ENCODE results near the gene ACVR1C.
"Not testable (repeated sequence)": the region's sequence is repeated elsewhere in the genome, so short reads cannot be mapped to it uniquely, and the experiment has no call there.

Gene ACVR1C

DNA sequence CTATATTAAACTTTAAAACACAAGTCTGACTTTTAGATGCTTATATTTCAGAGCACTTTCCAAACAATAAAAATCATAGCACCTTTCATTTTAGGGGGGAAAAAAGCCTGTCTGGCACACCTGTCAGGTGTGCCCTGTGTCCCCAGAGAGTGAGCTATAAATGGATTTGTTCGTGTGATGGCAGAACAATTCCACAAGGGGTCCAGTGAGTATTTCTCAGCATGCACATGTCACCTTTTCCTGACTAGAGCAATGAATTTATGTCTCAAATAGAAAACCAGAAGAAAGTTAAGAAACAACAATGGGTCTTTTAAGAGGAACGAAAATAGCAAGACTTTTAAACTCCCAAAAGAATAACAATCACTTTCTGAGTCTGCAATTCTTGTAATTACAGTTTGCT is 55.9 kb downstream of the ACVR1C start:
- no peak for DNase-seq

DNA sequence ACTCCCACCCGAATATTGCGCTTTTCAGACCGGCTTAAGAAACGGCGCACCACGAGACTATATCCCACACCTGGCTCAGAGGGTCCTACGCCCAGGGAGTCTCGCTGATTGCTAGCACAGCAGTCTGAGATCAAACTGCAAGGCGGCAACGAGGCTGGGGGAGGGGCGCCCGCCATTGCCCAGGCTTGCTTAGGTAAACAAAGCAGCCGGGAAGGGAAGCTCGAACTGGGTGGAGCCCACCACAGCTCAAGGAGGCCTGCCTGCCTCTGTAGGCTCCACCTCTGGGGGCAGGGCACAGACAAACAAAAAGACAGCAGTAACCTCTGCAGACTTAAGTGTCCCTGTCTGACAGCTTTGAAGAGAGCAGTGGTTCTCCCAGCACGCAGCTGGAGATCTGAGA is 62.0 kb downstream of the ACVR1C start:
- not testable (repeated sequence) for DNase-seq

DNA sequence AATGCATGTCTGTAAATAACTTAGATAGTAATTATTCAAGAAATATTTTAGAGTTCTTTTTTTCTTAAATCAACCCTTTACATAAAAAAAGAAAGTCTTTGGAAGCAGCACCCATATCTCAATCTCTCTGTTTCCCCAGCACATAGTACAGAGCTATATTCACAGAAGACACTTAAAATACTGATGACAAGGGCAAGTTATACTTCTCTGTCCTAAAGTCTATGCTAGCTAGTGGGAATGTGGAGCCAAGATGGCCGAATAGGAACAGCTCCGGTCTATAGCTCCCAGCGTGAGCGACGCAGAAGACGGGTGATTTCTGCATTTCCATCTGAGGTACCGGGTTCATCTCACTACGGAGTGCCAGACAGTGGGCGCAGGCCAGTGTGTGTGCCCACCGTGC is 62.6 kb downstream of the ACVR1C start:
- not testable (repeated sequence) for DNase-seq

DNA sequence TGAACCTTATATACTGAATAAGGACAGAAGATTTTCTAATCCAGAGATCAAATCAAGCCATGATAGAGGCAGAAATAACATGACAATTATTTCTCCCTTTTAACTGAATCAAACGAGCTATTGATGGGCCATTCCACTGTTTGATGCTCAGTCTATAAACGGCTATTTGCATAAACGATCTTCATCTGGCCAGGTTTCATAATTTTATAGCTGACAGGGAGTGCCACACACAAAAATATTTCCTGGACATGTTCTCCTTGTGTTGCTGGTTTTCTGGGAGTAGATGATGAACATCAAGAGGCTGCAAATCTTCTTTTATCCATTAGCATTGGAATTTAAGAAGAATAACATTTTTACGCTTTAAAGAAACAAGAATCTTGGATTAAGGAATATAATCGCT is 63.1 kb downstream of the ACVR1C start:
- no peak for DNase-seq

DNA sequence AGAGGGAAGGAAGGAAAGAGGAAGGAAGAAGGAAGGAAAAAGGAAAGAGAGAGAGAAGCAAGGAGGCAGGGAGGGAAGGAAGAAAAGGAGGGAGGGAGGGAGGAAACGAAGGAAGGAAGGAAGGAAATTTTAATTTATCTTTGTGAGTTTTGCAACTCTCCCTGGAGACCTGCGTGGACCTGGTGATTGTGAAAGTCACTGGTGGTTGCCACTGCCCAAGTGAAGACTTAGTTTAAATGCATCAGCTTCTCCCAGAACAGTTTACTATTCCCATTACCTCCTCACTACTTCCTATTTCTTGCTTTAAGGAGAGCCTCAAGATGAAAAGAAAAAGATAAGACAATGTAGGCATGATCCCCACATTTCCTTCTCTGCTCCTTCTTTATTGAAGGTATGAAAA is 68.8 kb downstream of the ACVR1C start:
- no peak for DNase-seq

DNA sequence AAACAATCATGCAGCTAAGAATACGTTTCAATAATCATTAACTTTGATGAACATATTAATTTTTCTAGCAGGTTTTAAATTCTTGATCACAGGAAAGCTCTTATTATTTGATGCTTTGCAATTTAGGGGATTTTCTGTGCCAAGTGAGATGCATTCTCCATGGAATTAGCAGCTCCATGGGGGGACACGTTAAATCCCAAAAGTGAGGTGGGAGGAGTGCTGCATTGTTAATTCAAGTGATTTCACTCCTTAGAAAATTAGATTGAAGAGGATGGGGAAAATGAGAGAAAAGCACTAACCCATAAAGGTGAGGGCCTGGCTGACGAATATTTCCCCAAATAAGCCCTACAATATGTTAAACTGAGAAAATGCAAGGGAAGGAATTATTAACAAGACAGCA is 69.2 kb downstream of the ACVR1C start:
- DNase-seq = no peak

DNA sequence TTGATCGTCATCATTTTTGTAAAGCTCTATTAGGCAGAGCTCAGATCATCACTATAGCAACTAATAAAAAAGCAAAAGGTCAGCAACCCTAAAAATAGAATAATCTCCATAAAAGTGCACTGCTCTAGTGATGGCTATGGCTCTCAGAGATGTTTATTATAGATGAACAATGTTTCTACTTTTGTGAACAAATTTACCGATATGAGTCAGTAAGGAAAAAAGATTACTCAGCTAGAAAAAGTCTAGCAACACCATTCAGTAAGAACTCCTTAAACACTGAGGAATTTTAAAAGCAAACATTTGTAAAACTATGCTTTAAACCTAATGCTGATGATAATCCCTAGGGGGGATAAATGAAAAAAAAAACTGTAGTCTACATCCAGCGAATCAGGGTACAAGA is 69.6 kb downstream of the ACVR1C start:
- DNase-seq = no peak

DNA sequence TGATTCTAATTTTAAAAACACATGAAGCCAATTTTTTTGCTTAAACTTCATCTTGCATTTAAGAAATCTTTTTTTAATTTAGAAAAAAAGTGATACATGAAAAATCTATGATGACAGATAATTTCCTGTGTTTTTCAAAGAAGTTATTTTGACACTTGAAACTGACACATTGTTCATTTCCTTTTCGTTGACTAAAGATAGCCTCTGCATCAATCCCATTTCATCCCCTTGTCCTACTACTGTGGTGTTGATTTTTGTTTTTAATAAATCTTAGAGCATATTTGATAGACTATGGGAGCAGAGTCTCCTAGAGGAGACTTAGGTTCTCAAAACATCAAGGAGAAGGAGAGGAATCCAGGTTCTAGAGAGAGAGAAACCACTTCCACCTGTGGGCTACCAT is 70.9 kb downstream of the ACVR1C start:
- no peak for DNase-seq

DNA sequence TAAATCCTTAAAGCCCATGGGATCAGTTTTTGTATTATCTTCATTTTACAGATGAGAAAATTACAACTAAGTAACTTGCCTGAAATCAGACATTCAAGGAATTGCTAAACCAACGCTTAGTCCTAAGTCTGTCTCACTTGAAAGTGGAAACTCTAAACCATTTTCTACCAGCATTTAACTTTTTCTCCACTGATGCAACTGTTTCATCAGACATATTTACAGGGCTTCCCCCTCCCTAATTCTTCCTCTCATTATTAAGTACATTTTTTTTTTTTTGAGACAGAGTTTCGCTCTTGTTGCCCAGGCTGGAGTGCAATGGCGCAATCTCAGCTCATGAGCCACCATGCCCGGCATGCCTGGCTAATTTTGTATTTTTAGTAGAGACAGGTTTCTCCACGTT is 88.6 kb downstream of the ACVR1C start:
- DNase-seq = peak; percentile 67

DNA sequence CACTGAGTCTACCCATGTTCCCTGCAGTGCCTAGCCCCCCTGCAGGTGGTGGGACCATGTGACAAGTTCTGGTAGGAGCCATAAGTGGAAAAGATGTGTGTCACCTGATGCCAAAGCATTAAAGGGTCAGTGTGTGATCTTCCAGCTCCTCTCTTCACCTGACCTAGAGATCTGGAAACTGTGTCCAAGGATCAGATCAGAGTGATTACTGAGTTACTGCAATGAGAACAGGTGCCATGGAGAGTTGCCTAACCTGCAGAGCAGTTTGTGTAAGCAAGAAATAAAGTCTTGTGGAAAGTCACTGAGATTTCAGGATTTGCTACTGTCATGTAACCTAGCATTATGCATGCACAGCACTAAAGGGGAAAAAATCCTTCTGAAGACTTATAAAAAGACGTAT is 90.6 kb downstream of the ACVR1C start:
- DNase-seq = no peak

DNA sequence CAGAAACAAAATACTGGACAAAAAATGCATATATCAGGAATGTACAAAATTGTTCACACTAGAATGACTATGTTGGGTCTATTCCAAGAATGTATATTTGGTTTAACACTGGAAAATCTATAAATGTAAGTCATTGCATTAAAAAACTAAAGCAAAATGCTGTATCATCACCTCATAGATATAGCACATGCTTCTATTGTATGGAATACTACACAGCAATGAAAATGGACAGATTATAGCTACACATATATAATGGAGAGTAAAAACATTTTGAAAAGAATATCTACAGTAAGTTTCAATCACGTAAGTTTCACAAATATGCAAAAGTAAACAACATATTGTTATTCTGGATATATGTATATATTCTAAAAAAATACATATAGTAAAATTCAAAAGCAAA is 91.8 kb downstream of the ACVR1C start:
- no peak for DNase-seq

DNA sequence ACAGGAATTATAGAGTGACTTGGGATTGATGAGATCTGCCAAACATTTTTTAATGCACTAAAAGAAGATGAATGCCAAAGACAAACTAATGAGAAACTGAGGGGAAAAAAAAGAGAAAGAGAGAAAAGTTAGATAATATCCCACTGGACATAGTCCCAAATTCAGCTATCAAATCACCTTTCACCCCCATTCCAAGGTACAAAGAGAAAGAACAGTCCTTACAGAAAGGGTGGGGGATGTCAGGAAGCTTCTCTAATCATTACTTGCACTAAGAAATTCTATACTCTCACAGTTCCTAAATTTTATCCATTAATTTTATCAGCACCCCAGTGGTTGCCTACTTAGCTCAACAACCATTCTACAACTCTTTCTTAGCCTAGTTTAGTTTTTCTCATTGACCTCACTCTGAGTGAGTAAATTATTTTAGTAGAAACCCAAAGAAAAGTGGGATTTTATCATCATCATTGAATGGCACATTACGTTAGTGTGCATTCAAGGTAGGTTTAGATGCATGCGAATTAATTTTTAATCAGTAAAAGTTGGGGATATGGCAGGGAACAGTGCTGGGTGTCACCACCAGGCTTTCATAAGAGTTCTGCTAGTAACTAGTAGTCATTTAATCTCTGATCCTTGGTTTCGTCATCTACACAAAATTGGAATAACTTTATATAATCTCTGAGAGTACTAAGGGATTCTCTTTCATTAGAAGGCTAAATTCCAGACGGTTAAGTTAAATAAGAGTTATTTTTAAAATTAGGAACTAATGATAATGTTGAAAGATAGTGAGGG is 99.5 kb downstream of the ACVR1C start:
- DNase-seq = no peak

DNA sequence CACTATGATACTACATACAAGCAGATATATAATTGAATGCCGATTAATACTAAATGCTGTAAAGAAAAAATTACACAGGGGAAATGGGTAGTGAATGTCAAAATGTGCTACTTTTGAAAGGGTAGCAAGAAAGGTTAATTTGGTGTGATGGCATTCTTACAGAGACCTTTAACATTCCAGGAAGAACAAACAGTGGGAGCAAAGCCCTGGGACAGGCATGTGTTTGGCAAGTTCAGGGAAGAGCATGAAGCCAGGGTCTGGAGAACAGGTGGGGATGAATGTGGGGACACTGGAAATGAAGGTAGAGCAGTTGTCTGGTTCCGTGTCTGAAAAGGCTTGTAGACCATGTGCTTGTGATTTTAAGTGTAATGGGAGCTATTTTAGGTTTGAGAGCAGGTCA is 102.6 kb downstream of the ACVR1C start:
- DNase-seq = no peak

DNA sequence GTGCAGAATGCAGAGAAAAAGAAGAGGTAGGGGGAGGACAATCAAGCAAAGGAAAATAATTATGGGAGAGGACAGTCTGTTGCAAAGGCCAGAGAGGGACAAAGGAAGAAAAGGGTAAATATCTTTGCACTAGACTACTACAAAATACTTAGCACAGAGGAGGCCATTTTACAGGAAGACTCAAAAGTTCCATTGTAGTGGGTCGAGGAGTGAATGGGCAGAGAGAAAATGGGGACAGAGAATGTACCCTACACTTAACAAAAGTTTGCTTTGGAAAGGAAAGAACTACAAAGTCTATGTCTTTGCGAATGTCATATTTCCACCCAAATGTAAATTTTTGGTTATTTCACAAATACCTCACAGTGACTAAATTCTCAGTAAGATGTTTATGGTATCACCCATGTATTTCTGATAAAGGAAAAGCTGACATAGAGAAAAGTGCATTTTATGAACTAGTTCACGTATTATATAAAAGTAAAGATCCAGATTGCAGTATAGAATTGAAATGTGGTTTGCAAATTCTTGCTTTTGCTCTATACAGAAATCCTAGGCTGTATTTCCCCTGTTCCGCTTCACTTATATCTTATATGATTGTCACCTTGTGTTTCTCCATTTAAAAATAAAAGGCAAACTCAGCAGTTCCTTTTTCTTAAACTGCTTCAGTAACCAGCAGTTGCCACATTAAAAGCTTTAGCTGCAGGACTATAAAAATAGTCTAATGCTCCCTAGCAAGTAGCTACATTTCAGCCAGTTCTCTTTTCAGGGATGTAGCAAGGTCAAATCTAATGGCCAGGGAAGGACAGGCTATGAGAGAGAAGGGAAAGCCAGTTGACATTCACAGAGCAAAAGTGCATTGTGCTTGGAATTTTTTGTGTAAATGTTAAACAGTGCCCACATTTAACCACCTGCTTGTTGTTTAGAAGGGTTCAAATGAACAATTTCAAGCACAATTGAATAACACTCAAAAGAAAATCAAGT is 105.1 kb downstream of the ACVR1C start:
- DNase-seq = peak; percentile 57

DNA sequence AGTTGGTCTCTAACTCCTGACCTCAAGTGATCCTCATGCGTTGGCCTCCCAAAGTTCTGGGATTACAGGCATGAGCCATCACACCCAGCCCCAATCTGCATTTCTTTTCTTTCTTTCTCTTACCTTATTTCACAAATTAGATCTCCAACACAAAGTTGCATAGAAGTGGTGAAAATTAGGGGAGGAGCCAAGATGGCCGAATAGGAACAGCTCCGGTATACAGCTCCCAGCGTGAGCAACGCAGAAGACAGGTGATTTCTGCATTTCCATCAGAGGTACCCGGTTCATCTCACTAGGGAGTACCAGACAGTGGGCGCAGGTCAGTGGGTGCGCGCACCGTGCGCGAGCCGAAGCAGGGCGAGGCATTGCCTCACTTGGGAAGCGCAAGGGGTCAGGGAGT is 113.7 kb downstream of the ACVR1C start:
- not testable (repeated sequence) for DNase-seq

DNA sequence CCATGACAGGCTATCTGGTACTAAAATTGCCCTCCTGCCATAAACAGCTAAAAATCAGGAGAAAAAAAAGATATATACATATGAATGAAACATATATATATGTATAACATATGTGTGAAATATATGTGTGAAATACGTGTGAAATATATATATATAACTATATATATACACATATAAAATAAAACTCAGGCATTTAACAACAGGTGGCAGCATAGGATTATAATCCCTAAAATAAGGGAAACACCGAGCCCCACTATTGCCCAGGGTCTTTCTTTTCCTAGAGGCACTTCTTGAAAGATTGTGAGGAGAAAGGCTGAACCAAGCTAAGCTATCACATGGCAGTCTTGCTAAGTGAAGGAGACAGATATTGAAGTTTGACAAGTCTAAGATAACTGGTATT is 118.9 kb downstream of the ACVR1C start:
- no peak for DNase-seq

DNA sequence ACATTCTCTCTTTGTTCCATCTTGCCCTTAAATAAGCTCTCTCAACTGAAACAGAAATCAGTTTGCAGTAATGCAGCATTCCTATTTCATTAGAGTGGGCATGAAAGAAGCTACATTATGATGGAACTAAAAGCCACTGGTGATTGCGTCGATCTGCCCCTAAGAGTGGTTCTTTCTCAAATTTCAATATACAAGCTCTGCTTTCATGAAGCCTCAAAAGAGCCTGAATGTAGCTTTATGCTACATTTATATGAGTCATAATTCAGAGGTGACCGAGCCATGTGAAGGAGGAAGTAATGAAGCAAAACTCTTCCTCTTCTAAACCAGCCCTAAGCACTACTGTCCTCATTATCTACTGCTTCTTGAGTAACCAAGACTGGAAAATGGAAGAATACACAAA is 120.0 kb downstream of the ACVR1C start:
- peak; percentile 89 for DNase-seq

DNA sequence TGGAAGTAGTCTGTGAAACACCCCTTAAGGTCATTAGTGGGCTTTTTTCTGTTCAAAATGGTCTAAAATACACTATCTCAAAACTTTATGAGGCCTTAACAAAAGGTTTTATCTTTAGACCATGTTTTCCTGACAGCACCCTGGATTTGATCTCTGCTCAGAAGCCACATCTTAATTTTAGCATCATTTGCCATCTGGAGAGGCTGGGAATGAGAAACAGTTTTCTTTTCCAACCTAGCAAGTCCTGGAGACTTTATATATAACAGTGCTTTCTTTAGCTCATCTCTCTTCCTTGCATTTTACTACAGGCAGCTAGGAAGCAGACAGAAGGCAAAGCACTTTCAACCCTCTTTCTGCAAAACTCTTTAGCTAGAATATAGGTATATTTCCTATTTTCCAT is 122.1 kb downstream of the ACVR1C start:
- no peak for DNase-seq

DNA sequence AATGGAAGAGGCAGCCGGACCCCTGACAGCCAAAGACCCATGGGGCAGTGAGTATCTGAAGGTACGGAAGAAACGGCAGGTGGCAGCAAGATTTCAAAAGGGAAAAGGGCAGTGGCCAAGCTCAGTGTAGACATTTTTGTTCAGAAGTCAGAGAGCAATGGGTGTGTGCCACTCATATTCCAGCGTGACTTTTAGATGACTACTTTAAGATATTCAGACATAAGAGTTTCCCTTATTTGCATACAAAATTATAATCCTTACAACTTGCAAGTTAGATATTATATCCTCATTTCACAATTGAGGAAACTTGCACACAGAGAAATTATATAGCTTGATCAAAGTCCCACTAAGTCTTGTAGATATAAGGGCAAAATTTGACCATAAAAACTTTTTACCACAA is 124.0 kb downstream of the ACVR1C start:
- DNase-seq = no peak

DNA sequence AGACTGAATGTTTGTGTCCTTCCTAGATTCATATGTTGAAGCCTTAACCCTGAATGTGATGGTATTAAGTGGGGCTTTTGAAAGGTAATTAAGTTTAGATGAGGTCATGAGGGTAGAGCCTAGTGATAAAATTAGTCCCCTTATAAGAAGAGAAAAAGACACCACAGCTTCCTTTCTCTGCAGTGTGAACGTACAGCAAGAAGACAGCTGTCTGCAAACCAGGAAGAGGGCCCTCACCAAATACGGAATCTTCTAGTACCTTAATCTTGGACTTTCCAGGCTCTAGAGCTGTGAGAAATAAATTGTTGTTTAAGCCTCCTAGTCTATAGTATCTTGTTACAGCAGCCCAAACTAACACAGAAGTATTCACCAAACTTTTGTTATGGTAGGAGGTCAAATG is 127.6 kb downstream of the ACVR1C start:
- peak; percentile 50 for DNase-seq

DNA sequence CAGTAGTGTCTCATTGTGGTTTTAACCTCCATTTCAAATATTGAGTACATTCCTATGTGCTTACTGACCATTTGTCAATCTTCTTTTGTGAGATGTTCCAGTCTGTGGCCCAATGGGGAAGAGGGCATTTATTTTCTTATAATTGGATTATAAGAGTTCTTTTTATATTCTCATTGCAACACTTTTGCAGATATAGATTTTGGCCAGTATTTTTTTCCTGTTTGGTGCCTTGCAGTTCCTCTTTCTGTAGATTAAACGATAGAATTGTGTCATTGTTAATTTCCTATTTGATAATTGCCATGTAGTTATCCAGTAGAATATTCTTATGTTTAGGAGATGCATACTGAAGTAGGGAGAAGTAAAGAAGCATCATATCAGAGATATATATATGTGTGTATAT is 128.3 kb downstream of the ACVR1C start:
- peak; percentile 84 for DNase-seq

DNA sequence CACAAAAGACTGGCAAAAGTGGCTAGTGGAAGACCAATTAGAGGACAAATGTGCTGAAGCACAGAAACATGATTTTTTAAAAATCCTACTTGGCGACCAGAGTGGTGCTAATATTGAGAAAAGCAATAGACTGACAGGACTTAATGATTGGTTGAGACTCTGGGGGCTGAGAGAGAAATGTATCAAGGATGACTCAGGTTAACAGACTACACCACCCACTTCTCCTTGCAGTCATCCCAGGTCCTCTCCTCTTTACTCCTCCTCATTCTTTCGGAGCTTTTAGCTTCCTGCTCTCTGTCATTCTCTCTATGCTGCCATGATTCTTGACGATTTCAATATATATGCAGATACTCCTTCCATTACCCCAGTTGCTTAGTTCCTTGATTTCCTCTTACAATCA is 130.2 kb downstream of the ACVR1C start:
- DNase-seq = no peak

DNA sequence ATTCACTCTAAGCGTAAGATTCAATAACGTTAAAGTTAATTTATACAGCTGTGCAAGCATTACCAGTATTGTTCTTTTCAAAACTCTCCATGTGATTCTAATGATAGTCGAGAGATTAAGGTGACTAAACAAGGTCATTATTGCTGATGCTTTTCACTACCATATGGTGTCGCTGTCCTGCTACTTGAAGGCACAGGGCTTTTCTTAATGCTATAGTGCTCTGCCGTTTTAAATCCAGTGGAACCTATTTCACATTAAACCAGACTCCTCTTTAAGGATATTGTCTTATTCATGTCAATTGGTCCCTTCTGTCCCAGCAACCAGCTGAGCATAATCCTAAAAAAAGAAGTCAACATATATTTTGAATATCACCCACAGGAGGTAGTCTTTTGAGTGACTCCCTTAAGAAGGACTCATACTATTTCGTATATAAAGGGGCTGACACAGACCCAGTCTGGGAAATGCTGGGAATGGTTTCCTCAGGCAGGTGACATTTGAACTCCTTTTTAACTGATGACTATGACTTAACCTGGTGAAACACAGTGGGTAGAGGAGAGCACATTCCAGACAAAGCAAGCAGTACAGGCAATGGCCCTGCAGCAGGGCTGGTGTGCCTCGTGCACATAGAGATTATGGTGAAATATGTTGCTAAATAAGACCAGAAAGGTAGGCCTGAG is 130.9 kb downstream of the ACVR1C start:
- DNase-seq = peak; percentile 64

Measured in MV-4-11 (cell line).